ENCODE data around the gene RIMBP3B. TPM values are rescaled to one million over a fixed set of nuclear protein-coding genes. Genes with fewer than 3 reads are reported as not detected.
"Not testable (repeated sequence)": the region's sequence is repeated elsewhere in the genome, so short reads cannot be mapped to it uniquely, and the experiment has no call there.

RIMBP3B gene
- total RNA-seq, 1 experiment from 2014 or later: 0.39 TPM

GRCh38 chr22:21416375-21416774 is 32.8 kb downstream of the RIMBP3B start:
- not testable (repeated sequence) for H3K18ac ChIP-seq (ENCODE audit: insufficient read length, low read depth, low read length); H2BK120ac ChIP-seq (ENCODE audit: low read depth, low read length, poor library complexity, severe bottlenecking); H3K23ac ChIP-seq (ENCODE audit: insufficient read length, low read depth, low read length); H3K56ac ChIP-seq (ENCODE audit: insufficient read length, low read depth, low read length); H2BK12ac ChIP-seq (ENCODE audit: insufficient read length, low read depth, low read length); H3K4me1 ChIP-seq (ENCODE audit: insufficient read depth, low read length); H2AFZ ChIP-seq (ENCODE audit: low read length); H3K4me1 Mint-ChIP-seq; H4K20me1 ChIP-seq (ENCODE audit: control insufficient read depth, insufficient read depth, insufficient read length); H3K27ac ChIP-seq (ENCODE audit: insufficient read length, low read depth, low read length); H3K79me2 ChIP-seq (ENCODE audit: insufficient read depth, low read length); H3K9me3 Mint-ChIP-seq; H4K5ac ChIP-seq (ENCODE audit: insufficient read length, low read depth, low read length); H3K4me2 ChIP-seq (ENCODE audit: insufficient read depth, insufficient read length, low read length); H3K36me3 Mint-ChIP-seq (ENCODE audit: insufficient read depth in 1 of 3, low read depth in 3 of 3); DNase-seq; H3K27me3 ChIP-seq (ENCODE audit: insufficient read depth, low read length); H3K9ac ChIP-seq (ENCODE audit: extremely low read depth, insufficient read length, low read length); H4K8ac ChIP-seq (replicated peaks; ENCODE audit: insufficient read length, low read depth, low read length); H4K91ac ChIP-seq (ENCODE audit: insufficient read length, low read depth, low read length); H3K23me2 ChIP-seq (ENCODE audit: insufficient read length, low read depth, low read length, poor library complexity, severe bottlenecking); H2BK5ac ChIP-seq (ENCODE audit: insufficient read length, low read length); H3K4ac ChIP-seq (ENCODE audit: low read depth, low read length); H3K27me3 Mint-ChIP-seq (ENCODE audit: low read depth); H2AK5ac ChIP-seq (ENCODE audit: insufficient read length, low read length); H3K4me3 Mint-ChIP-seq; H3K79me1 ChIP-seq (ENCODE audit: insufficient read depth, low read depth, low read length, poor library complexity, severe bottlenecking); H3K14ac ChIP-seq (ENCODE audit: insufficient read depth, low read length); H2BK20ac ChIP-seq (ENCODE audit: low read depth, low read length, poor library complexity, severe bottlenecking); H3K9me3 ChIP-seq (ENCODE audit: control insufficient read depth, low read depth, low read length); H2BK15ac ChIP-seq (ENCODE audit: low read depth, low read length); H3K27ac Mint-ChIP-seq; H3T11ph ChIP-seq (ENCODE audit: low read length)
- WGBS (ENCODE audit: extremely low coverage, insufficient read length, low lambda C conversion rate): no CpG with 5 or more reads among the region's 25 CpGs

GRCh38 chr22:21417227-21417746 is 33.7 kb downstream of the RIMBP3B start, which contains the start of gene HIC2:
Gene HIC2 (plus strand): TSS chr22:21417371. CDS start chr22:21442832, 25,461 bp downstream.
- H3K9me3 Mint-ChIP-seq; H3K27me3 Mint-ChIP-seq (ENCODE audit: low read depth); H3K23me2 ChIP-seq (ENCODE audit: insufficient read length, low read depth, low read length, poor library complexity, severe bottlenecking); H3K4ac ChIP-seq (ENCODE audit: low read depth, low read length); H3K27ac Mint-ChIP-seq; DNase-seq; H2BK120ac ChIP-seq (ENCODE audit: low read depth, low read length, poor library complexity, severe bottlenecking); H2BK5ac ChIP-seq (ENCODE audit: insufficient read length, low read length); H3K4me2 ChIP-seq (ENCODE audit: insufficient read depth, insufficient read length, low read length); H3K79me2 ChIP-seq (ENCODE audit: insufficient read depth, low read length); H3K18ac ChIP-seq (ENCODE audit: insufficient read length, low read depth, low read length); H4K8ac ChIP-seq (replicated peaks; ENCODE audit: insufficient read length, low read depth, low read length); H3K27ac ChIP-seq (ENCODE audit: insufficient read length, low read depth, low read length); H3K9ac ChIP-seq (ENCODE audit: extremely low read depth, insufficient read length, low read length); H2BK20ac ChIP-seq (ENCODE audit: low read depth, low read length, poor library complexity, severe bottlenecking); H3K14ac ChIP-seq (ENCODE audit: insufficient read depth, low read length); H2AFZ ChIP-seq (ENCODE audit: low read length); H3K23ac ChIP-seq (ENCODE audit: insufficient read length, low read depth, low read length); H3K4me1 ChIP-seq (ENCODE audit: insufficient read depth, low read length); H3K36me3 Mint-ChIP-seq (ENCODE audit: insufficient read depth in 1 of 3, low read depth in 3 of 3); H3K56ac ChIP-seq (ENCODE audit: insufficient read length, low read depth, low read length); H3K27me3 ChIP-seq (ENCODE audit: insufficient read depth, low read length); H2BK15ac ChIP-seq (ENCODE audit: low read depth, low read length); H4K5ac ChIP-seq (ENCODE audit: insufficient read length, low read depth, low read length); H3K79me1 ChIP-seq (ENCODE audit: insufficient read depth, low read depth, low read length, poor library complexity, severe bottlenecking); H3K4me1 Mint-ChIP-seq; H3T11ph ChIP-seq (ENCODE audit: low read length); H4K91ac ChIP-seq (ENCODE audit: insufficient read length, low read depth, low read length); H4K20me1 ChIP-seq (ENCODE audit: control insufficient read depth, insufficient read depth, insufficient read length); H3K9me3 ChIP-seq (ENCODE audit: control insufficient read depth, low read depth, low read length); H2AK5ac ChIP-seq (ENCODE audit: insufficient read length, low read length); H2BK12ac ChIP-seq (ENCODE audit: insufficient read length, low read depth, low read length): not testable (repeated sequence)
- peak within 1 kb of the TSS; percentile 65 to 79 for H3K4me3 Mint-ChIP-seq
- WGBS (ENCODE audit: extremely low coverage, insufficient read length, low lambda C conversion rate): no CpG with 5 or more reads among the region's 81 CpGs

Measured in H9 (cell line).